ENCODE measurements around the gene RNF212.

RNF212 gene

GRCh38 chr4:1030559-1030958, 82.8 kb downstream of the RNF212 start:
- no peak for DNase-seq

DNA sequence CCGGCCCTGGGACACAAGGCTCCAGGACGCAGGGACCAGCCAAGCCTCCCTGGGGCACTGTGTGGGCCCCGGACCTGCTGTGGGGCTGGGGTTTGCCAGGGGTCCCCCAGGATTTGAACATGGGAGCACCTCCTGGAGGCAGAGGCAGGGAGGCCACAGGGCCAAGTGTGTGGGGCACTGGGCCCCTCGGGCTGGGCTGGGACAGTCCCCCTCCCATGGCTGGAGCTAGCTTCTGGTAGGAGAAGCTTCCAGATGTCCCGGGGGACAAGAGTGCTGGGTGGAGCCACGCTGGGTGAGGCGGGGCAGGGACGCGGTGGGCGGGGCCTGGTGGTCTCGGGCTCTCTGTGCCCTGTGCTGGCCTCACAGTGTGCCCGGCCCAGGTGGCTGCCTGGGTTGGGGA, 83.3 kb downstream of the RNF212 start:
- DNase-seq = no peak

DNA sequence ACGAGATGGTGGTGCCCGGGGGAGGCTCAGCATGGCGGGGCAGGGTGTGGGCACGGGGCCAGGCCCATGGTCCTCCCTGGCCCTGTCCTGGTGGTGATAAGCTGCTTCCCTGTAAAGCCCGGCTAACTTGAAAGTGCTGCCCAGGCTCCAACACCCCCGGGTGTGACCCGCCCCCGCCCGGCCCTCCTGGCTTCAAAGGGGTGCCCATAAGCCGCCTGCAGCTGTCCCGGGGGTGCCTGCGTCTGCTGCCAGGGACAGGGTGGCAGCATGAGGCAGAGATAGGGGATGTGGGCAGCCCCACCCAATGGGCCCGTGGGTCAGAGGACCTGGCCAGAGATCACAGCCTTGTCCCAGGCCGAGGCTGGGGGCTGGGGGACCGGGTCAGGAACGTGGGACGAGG, 83.8 kb downstream of the RNF212 start:
- DNase-seq = no peak

DNA sequence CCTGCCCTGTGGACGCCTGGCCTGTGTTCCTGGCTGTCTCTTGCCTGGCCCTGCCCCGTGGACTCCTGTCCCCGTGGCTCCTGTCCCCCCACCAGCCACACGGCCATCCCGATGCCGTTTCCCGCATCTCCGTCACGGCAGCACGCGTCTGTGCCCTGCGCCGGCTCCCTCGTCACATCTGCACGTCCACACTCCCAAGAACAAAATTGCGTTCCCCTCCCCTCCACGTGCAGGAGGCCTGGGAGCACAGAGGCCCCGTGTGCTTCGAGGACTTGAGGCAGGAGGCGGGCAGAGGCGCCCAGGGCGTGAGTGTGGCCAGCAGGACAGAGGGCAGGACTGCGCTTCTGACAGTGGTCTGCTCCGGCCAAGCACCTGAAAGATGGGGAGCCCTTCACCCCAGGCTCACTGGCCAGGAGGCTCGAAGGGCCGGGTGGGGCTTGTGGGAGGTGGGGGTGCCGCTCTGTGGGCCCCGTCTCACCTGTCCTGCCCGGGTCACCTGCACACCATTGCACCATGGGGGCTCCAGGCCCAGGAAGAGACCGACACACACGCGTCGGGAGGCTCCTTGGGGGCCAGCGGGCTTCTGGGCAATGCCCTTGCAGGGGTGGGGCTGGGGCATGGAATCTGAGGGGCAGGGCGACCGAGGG, 84.7 kb downstream of the RNF212 start:
- no peak for DNase-seq

DNA sequence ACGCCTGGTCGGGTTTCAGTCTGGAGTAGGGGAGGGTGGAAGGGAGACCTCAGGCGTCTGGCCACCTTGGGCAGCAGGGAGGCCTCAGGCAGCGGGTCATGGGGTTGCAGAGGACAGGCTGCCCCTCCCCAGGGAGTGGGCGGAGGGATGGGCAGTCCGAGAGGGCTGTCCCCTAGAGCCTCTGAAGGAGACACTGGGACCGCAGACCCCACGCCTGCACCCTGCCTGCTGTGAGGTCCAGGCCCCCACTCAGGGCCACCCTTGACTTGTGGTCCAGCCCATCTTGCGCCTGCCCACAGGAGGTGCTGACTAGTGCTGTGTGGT, 85.5 kb downstream of the RNF212 start:
- DNase-seq = no peak

DNA sequence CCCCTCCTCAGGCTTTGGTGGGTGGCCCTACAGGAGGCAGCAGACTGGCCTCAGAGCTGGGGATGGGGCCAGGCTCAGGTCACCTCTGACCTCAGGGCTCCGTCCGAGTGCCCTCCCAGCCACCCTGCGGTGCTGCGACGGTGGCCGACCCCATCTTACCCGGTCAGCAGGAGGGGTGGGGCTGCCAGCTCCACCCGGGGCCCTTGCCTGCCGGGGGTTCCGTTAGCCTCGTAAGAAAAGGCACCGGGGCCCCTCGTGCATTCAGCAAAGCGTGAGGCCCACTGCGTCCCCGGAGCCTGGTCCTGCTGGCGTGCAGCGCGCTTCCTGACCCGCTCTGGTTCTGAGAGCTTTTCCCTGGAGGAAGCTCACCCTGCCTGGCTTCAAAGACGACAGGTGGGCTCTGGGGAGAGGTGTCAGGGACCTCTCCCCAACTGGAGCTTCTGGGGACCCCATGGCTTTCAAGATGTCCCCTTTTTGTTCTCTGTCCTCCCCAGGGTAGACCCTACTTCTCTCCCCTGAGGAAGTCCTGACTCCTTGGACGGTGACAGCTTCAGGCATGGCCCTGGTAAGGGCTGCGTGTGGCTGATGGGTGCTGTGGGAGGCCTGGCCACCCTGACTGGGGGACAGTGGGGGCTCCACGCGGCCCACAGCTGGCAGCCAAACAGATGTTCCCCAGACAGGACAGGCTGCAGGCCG, 86.0 kb downstream of the RNF212 start:
- DNase-seq = no peak

DNA sequence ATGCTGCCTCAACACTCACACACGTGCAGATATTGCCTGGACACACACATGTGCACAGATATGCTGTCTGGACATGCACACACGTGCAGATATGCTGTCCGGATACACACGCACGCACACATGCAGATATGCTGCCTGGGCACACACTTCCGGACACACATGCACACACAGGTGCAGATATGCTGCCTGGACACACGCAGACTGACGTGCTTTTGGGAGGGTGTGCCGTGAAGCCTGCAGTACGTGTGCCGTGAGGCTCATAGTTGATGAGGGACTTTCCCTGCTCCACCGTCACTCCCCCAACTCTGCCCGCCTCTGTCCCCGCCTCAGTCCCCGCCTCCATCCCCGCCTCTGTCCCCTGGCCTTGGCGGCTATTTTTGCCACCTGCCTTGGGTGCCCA, 87.2 kb downstream of the RNF212 start:
- no peak for DNase-seq

DNA sequence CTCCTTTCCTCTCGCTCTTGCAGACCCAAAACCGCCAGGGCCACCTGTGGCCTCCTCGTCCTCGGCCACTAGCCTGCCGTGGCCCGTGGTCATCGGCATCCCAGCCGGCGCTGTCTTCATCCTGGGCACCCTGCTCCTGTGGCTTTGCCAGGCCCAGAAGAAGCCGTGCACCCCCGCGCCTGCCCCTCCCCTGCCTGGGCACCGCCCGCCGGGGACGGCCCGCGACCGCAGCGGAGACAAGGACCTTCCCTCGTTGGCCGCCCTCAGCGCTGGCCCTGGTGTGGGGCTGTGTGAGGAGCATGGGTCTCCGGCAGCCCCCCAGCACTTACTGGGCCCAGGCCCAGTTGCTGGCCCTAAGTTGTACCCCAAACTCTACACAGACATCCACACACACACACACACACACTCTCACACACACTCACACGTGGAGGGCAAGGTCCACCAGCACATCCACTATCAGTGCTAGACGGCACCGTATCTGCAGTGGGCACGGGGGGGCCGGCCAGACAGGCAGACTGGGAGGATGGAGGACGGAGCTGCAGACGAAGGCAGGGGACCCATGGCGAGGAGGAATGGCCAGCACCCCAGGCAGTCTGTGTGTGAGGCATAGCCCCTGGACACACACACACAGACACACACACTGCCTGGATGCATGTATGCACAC, 88.3 kb downstream of the RNF212 start:
- no peak for DNase-seq

DNA sequence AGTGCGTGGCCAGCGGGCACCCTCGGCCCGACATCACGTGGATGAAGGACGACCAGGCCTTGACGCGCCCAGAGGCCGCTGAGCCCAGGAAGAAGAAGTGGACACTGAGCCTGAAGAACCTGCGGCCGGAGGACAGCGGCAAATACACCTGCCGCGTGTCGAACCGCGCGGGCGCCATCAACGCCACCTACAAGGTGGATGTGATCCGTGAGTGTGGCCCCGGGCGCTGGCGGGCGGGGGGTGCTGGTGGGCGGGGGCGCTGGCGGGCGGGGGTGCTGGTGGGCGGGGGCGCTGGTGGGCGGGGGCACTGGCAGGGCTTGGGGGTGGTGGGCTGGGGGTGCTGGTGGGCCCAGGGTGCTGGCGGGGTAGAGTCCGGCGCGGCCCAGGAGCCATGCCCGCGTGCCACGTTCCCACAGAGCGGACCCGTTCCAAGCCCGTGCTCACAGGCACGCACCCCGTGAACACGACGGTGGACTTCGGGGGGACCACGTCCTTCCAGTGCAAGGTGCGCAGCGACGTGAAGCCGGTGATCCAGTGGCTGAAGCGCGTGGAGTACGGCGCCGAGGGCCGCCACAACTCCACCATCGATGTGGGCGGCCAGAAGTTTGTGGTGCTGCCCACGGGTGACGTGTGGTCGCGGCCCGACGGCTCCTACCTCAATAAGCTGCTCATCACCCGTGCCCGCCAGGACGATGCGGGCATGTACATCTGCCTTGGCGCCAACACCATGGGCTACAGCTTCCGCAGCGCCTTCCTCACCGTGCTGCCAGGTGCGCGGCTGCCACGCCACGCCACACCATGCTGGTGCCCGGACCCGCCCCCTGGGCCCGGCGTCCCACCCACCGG, 89.2 kb downstream of the RNF212 start:
- no peak for DNase-seq

DNA sequence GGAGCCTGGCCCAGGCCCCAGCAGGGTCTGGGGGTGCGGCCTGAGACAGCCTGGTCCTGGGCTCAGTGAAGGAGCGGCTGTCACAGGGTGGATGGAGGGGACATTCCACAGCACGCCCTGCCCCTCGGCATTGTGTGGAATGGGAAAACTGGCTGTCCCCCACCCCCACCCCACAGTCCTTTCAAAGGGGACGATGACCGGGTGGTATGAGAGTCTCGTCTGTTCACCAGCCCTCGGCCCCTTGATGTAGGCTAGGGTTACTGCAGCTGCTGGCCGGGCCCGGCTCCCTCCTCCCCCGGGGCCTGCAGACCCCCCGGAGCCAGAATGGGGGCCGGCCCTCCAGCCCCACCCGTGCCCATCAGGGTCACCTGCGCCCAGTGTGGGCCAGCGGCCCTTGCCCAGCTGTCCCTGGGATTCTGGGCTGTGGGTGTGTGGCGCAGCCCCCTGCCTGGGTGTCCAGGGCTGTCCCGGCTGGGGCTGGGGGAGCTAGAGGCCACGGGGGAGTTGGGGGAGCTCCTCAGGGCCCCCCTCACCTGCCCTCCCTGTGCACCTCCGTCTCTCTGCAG, 90.2 kb downstream of the RNF212 start:
- no peak for DNase-seq

DNA sequence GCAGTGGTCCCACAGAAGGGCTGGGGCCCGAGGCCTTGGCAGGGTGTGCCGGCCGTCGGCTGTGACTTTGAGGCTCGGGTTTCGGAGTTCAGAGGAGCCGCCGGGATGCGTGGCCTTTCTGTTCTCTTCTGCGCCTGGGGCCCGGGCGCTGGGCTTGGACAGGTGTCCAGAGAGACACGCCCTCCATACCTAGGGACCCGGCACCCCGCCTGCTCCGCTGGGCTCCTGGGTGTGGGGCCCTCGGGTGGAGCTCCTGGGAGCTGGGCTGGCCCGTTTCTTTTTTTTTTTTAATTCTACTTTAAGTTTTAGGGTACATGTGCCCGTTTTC, 90.7 kb downstream of the RNF212 start:
- no peak for DNase-seq

GRCh38 chr4:1022051-1022738, 91.2 kb downstream of the RNF212 start:
- no peak for DNase-seq

Data from NCI-H2227 treated with DMSO at 0.1 percent for 48 hours (cell line).